Esophagus squamous epithelium (tissue), 4 donors: ENCODE results near the gene TSNAX.

Source experiments
- POLR2A ChIP-seq, 4 donors: fragments of 450-650 bp; IDR thresholded peaks; one replicate each; pipeline ENCODE4 v1.6.1; 2017; ENCODE audit warnings: antibody characterized with exemption in 4 of 4, mild to moderate bottlenecking in 4 of 4, moderate library complexity in 3 of 4
- TF ChIP-seq, protein P1 (sequence below), 6 experiments: fragments of 450-650 bp in 4 of 6; fragments of 200-600 bp in 2 of 6; sonication (generic) in 2 of 6; IDR thresholded peaks; one replicate each; pipeline ENCODE4 v1.5.1; 2016 to 2019; ENCODE audit warnings: antibody characterized with exemption in 6 of 6, mild to moderate bottlenecking in 4 of 6, moderate library complexity in 4 of 6

DNA sequence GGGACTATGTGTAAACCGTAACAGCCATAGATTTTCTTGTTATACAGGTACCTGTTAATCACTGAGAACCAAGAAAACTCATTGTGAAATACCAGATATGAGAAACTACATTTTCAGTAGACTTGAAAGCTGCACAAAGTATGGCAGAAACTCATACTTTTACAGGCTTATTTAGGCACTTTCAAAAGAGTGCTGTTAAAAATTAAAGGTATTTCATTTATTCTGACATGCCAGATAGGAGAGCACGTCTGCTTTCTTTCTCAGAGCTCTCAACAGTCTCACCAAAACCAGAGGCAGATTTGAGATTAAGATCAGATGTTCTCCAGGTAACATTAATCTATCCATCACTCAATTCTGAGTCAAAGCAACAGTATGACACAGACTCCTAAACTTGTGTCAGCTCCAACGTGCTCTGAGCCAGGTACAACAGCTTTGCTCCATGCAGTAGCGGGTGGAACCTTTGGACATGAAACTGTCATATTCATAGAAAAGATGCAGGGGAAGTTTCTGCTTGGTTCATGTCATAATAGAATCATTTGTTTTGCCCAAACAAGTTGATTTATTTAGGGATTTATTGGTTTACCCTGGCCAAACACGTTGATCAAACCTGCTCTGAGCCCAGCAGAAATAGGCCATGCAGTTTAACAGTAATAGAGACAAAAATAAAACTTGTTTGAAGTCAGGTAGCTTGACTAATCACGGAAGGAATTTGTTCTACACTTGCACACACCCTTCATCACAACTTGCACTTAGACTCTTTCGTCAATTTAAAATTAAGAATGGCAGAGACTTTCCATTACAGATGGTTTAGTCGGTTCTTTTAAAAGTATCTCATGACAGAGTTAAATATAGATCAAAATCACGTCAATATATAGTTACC lies 20.8 kb upstream of the TSNAX start:
- TF ChIP-seq, protein P1, sequence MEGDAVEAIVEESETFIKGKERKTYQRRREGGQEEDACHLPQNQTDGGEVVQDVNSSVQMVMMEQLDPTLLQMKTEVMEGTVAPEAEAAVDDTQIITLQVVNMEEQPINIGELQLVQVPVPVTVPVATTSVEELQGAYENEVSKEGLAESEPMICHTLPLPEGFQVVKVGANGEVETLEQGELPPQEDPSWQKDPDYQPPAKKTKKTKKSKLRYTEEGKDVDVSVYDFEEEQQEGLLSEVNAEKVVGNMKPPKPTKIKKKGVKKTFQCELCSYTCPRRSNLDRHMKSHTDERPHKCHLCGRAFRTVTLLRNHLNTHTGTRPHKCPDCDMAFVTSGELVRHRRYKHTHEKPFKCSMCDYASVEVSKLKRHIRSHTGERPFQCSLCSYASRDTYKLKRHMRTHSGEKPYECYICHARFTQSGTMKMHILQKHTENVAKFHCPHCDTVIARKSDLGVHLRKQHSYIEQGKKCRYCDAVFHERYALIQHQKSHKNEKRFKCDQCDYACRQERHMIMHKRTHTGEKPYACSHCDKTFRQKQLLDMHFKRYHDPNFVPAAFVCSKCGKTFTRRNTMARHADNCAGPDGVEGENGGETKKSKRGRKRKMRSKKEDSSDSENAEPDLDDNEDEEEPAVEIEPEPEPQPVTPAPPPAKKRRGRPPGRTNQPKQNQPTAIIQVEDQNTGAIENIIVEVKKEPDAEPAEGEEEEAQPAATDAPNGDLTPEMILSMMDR (IDR thresholded peaks at IDR 0.05): no peak
- no peak for TF ChIP-seq POLR2A (IDR thresholded peaks at IDR 0.05)
